ENCODE measurements around the gene FUOM.

DNA sequence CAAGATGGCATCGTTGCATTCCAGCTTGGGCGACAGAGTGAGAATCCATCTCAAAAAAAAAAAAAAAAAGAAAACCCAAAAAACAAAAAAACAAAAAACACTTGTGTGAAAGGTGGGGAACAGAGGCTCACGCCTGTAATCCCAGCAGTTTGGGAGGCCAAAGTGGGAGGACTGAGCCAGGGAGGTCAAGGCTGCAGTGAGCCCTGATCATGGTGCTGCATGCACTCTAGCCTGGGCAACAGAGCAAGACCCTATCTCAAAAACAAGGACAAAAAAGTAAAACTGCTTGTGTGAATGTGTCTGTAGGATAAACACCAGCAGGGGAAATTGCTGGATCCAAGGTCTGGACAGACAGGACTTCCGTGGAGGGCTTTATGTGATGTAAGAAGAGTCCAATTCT is 25.7 kb upstream of the FUOM start:
- no peak for TF ChIP-seq CTCF (IDR thresholded peaks at IDR 0.05; ENCODE audit: insufficient read depth, low read length)
- TF ChIP-seq SPI1 (IDR thresholded peaks at IDR 0.05; ENCODE audit: borderline replicate concordance, low read depth), result no peak
- no peak for TF ChIP-seq REST (IDR thresholded peaks at IDR 0.05; ENCODE audit: insufficient replicate concordance, low read depth)
- no peak for TF ChIP-seq POLR2AphosphoS5 (IDR thresholded peaks at IDR 0.05; ENCODE audit: low read depth)
